T-helper 17 cell (primary cell): ENCODE measurements around the gene KY. TPM values are rescaled to one million over a fixed set of nuclear protein-coding genes. Genes with fewer than 3 reads are reported as not detected.

Experiments
- ATAC-seq: fragments of 150-1000 bp; cut with Tn5 transposase; 2 replicates; pipeline ENCODE4 v1.10.0; 2021; ENCODE audit warnings: mild to moderate bottlenecking, moderate library complexity
- DNase-seq, 3 donors: peaks; one replicate each; pipeline versions ENCODE4 v3.0.0 to v3.0.0-alpha.2; 2020 to 2021
- H3K9me3 ChIP-seq: one replicate; pipeline ENCODE4 v1.7.0; 2013; ENCODE audit warnings: low read length, mild to moderate bottlenecking; ENCODE audit not compliant: control insufficient read depth, poor library complexity, severe bottlenecking
- H3K27ac Mint-ChIP-seq: one replicate; pipeline ENCODE4 v1.8.0; 2022; ENCODE audit warnings: mild to moderate bottlenecking, moderate library complexity, mixed read lengths
- H3K27me3 Mint-ChIP-seq: one replicate; pipeline ENCODE4 v1.8.0; 2022; ENCODE audit warnings: mixed read lengths
- H3K36me3 Mint-ChIP-seq: one replicate; pipeline ENCODE4 v1.8.0; 2022; ENCODE audit warnings: low read depth, mixed read lengths
- H3K4me1 Mint-ChIP-seq: one replicate; pipeline ENCODE4 v1.8.0; 2022; ENCODE audit warnings: mild to moderate bottlenecking, mixed read lengths
- H3K4me3 Mint-ChIP-seq: one replicate; pipeline ENCODE4 v1.8.0; 2022; ENCODE audit warnings: mild to moderate bottlenecking, moderate library complexity, mixed read lengths
- total RNA-seq, 4 donors: library from RNA in 2 of 4; stranded (reverse) in 2 of 4; gene quantifications; one replicate each; pipeline ENCODE4 v1.2.3 and lab custom pipeline; 2022 to 2026

Gene KY
- total RNA-seq, 2 donors from 2014 or later = not detected

GRCh38 chr3:134628884-134629283 is 21.9 kb downstream of the KY start:
- no peak overlapping the region for H3K27ac Mint-ChIP-seq
- no peaks in the 10 kb centered on the region for H3K36me3 Mint-ChIP-seq
- DNase-seq (no peak), ATAC-seq (no peak)
- no peaks in the 10 kb centered on the region for H3K4me1 Mint-ChIP-seq
- H3K9me3 ChIP-seq = no peaks in the 10 kb centered on the region
- peaks cover 7% of the 10 kb centered on the region for H3K27me3 Mint-ChIP-seq
- H3K4me3 Mint-ChIP-seq = no peak overlapping the region

GRCh38 chr3:134627831-134628230 is 23.0 kb downstream of the KY start:
- Mint-ChIP-seq H3K4me1 (no peaks in the 10 kb centered on the region), H3K27ac (no peak overlapping the region), H3K36me3 (no peaks in the 10 kb centered on the region), H3K27me3 (peaks cover 7% of the 10 kb centered on the region), H3K4me3 (no peak overlapping the region)
- no peak for ATAC-seq
- no peak for DNase-seq
- H3K9me3 ChIP-seq = no peaks in the 10 kb centered on the region

- Mint-ChIP-seq H3K4me1 (peaks cover 7% of the 10 kb centered on the region), H3K4me3 (no peak overlapping the region), H3K27ac (no peak overlapping the region), H3K27me3 (peaks cover 7% of the 10 kb centered on the region), H3K36me3 (no peaks in the 10 kb centered on the region)
- H3K9me3 ChIP-seq = no peaks in the 10 kb centered on the region
- no peak for DNase-seq
- no peak for ATAC-seq
These were observed 24.7 kb downstream of the KY start for GRCh38 chr3:134625885-134626741.

GRCh38 chr3:134625462-134625861 is 25.4 kb downstream of the KY start:
- DNase-seq (no peak), ATAC-seq (no peak)
- Mint-ChIP-seq H3K4me3 (no peak overlapping the region), H3K27ac (no peak overlapping the region), H3K27me3 (peaks cover 7% of the 10 kb centered on the region), H3K36me3 (no peaks in the 10 kb centered on the region), H3K4me1 (peaks cover 7% of the 10 kb centered on the region)
- no peaks in the 10 kb centered on the region for H3K9me3 ChIP-seq

- no peak overlapping the region for H3K27ac Mint-ChIP-seq
- DNase-seq = no peak
These were observed 26.1 kb downstream of the KY start for GRCh38 chr3:134624537-134625287.

GRCh38 chr3:134623615-134624245 is 27.1 kb downstream of the KY start:
- H3K27me3 Mint-ChIP-seq = peaks cover 7% of the 10 kb centered on the region
- no peak overlapping the region for H3K4me3 Mint-ChIP-seq
- ATAC-seq = no peak
- H3K27ac Mint-ChIP-seq = no peak overlapping the region
- H3K4me1 Mint-ChIP-seq = peaks cover 7% of the 10 kb centered on the region
- H3K9me3 ChIP-seq = no peaks in the 10 kb centered on the region
- DNase-seq = no peak
- no peaks in the 10 kb centered on the region for H3K36me3 Mint-ChIP-seq

More at GRCh38 chr3:134624537-134625287, 26.1 kb downstream of the KY start:
- H3K9me3 ChIP-seq = no peaks in the 10 kb centered on the region
- H3K27me3 Mint-ChIP-seq = peaks cover 7% of the 10 kb centered on the region
- H3K36me3 Mint-ChIP-seq = no peaks in the 10 kb centered on the region
- no peak overlapping the region for H3K4me3 Mint-ChIP-seq
- no peak for ATAC-seq
- H3K4me1 Mint-ChIP-seq = peaks cover 7% of the 10 kb centered on the region

- DNase-seq (no peak), ATAC-seq (no peak)
- H3K27me3 Mint-ChIP-seq = peaks cover 7% of the 10 kb centered on the region
- no peak overlapping the region for H3K4me3 Mint-ChIP-seq
- peaks cover 7% of the 10 kb centered on the region for H3K4me1 Mint-ChIP-seq
- no peaks in the 10 kb centered on the region for H3K9me3 ChIP-seq
- H3K27ac Mint-ChIP-seq = no peak overlapping the region
- no peaks in the 10 kb centered on the region for H3K36me3 Mint-ChIP-seq
These were observed 27.9 kb downstream of the KY start for GRCh38 chr3:134622806-134623365.

- Mint-ChIP-seq H3K27me3 (peaks cover 7% of the 10 kb centered on the region), H3K36me3 (no peaks in the 10 kb centered on the region), H3K4me1 (peaks cover 11% of the 10 kb centered on the region), H3K27ac (no peak overlapping the region), H3K4me3 (no peak overlapping the region)
- DNase-seq = no peak
- ATAC-seq = no peak
- no peaks in the 10 kb centered on the region for H3K9me3 ChIP-seq
These were observed 29.0 kb downstream of the KY start for GRCh38 chr3:134621854-134622253.

GRCh38 chr3:134620476-134621115 is 30.2 kb downstream of the KY start:
- Mint-ChIP-seq H3K27ac (no peak overlapping the region), H3K27me3 (peaks cover 5% of the 10 kb centered on the region), H3K4me3 (no peak overlapping the region), H3K36me3 (no peaks in the 10 kb centered on the region), H3K4me1 (peaks cover 11% of the 10 kb centered on the region)
- DNase-seq (no peak), ATAC-seq (no peak)
- no peaks in the 10 kb centered on the region for H3K9me3 ChIP-seq

- ATAC-seq (no peak), DNase-seq (no peak)
- H3K27ac Mint-ChIP-seq = no peak overlapping the region
These were observed 30.9 kb downstream of the KY start for GRCh38 chr3:134619884-134620445.

GRCh38 chr3:134619301-134619615 is 31.6 kb downstream of the KY start:
- Mint-ChIP-seq H3K4me3 (no peak overlapping the region), H3K36me3 (no peaks in the 10 kb centered on the region)

More at GRCh38 chr3:134619884-134620445, 30.9 kb downstream of the KY start:
- H3K4me1 Mint-ChIP-seq = peaks cover 11% of the 10 kb centered on the region
- no peak overlapping the region for H3K4me3 Mint-ChIP-seq
- no peaks in the 10 kb centered on the region for H3K9me3 ChIP-seq
- H3K27me3 Mint-ChIP-seq = no peaks in the 10 kb centered on the region
- no peaks in the 10 kb centered on the region for H3K36me3 Mint-ChIP-seq

GRCh38 chr3:134618478-134619300 is 32.1 kb downstream of the KY start:
- H3K27me3 Mint-ChIP-seq = peaks cover under 1% of the 10 kb centered on the region
- ATAC-seq (no peak), DNase-seq (no peak)
- H3K4me1 Mint-ChIP-seq = peaks cover 11% of the 10 kb centered on the region
- H3K36me3 Mint-ChIP-seq = no peaks in the 10 kb centered on the region
- H3K9me3 ChIP-seq = no peaks in the 10 kb centered on the region
- no peak overlapping the region for H3K4me3 Mint-ChIP-seq
- no peak overlapping the region for H3K27ac Mint-ChIP-seq

More at GRCh38 chr3:134619301-134619615, 31.6 kb downstream of the KY start:
- H3K4me1 Mint-ChIP-seq = peaks cover 11% of the 10 kb centered on the region
- no peaks in the 10 kb centered on the region for H3K9me3 ChIP-seq
- DNase-seq = no peak
- H3K27me3 Mint-ChIP-seq = no peaks in the 10 kb centered on the region
- no peak overlapping the region for H3K27ac Mint-ChIP-seq
- no peak for ATAC-seq
